NCI-H226 (cell line): Measurements from ENCODE around the gene ADH1A.
A peak's percentile ranks its signal among the peaks of the same experiment; 100 is the strongest.
"Not testable (repeated sequence)": the region's sequence is repeated elsewhere in the genome, so short reads cannot be mapped to it uniquely, and the experiment has no call there.

ENCODE experiments used
- DNase-seq: peaks from one replicate; pipeline ENCODE4 v3.0.0-alpha.2; 2015

Gene ADH1A

DNA sequence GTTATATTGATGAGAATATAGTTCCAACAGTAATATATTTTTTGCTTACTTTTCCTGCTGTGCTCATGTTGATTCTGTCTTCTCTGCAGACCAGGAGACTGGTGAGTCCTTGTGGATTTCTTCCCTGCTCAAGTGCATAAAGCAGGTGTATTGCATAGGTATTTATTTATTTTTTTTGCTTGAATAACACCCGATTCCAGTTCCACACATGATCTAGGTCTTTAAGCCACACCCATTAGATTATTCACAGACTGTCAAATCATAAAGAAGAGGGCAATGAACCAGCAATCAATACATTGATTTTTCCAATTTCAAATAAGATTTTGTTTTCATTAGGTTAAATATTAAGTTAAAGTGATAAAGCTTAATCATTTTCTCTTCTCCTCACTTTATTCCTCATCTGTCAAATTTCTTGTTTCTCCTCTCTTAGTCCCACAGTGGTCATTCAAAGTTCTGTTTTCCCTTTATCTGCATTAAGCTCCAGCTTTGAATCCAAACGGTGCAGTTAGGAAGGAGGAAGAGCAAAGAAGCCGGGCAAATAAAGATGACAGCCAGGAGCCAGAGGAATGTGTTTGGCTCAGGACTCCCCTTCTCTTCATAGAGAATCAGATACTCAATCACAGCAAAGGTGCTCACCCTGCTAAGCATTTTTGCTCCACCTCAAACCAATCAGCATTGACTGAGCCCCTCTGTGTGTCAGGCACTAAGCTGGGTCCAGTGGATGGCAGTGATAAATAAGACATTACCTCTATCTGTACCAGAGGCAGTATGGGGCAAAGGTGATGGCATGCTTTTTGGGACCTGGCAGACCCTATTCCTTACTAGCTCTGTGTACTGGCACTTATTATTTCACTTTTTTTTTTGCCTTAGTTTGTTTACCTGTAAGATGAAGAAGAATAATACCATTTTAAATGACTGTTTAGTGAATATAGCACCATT lies at the start of gene ADH1A:
TSS of gene ADH1A (minus strand) at position 138 of the 939 bp plus-strand sequence. CDS start at position 67, 71 bp downstream.
- DNase-seq: no peak

- DNase-seq: no peak
Observed at GRCh38 chr4:99339172-99339571, 48.4 kb upstream of the ADH1A start.

GRCh38 chr4:99336553-99336952 lies 45.8 kb upstream of the ADH1A start:
- DNase-seq: no peak

DNA sequence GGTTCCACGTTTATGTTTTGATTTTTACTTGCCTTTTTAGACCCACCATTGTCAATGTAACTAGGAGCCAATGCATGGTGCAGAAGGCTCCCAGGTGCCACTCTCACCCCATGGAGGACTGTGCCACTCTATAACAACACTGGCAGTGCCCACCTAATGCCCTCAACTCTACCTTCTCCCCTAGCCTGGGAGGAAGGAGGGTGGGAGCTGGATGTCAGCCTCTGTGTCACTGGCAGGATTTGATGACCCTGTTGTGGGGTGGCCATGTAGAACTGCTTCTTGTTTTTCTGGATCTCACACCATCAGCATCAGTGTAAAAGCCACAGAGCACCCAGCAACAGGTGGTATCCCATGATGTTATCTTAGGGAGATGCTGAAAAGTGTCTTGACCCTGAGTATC lies 44.1 kb upstream of the ADH1A start:
- no peak for DNase-seq

GRCh38 chr4:99330648-99331047 lies 39.9 kb upstream of the ADH1A start:
- no peak for DNase-seq

DNA sequence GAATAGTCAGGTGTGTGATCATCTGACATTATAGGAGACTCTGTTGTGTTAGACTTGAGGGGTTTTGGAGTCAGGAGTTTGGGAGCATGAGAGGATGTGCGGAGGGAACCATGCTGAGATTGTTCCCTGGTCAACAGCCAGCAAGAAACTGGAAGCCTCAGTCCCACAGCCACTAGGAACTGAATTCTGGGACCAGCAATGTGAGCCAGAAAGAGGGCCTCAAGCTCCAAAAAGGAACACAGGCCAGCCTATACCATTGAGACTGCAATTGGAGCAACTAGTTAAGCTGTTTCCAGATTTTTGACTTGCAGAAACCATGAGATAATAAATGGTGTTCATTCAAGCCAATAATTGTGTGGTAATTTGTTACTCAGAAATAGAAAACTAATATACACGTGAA lies 39.1 kb upstream of the ADH1A start:
- DNase-seq: no peak

- DNase-seq: no peak
Observed at GRCh38 chr4:99324979-99325378, 34.2 kb upstream of the ADH1A start.

GRCh38 chr4:99324361-99324760 lies 33.6 kb upstream of the ADH1A start:
- no peak for DNase-seq

DNA sequence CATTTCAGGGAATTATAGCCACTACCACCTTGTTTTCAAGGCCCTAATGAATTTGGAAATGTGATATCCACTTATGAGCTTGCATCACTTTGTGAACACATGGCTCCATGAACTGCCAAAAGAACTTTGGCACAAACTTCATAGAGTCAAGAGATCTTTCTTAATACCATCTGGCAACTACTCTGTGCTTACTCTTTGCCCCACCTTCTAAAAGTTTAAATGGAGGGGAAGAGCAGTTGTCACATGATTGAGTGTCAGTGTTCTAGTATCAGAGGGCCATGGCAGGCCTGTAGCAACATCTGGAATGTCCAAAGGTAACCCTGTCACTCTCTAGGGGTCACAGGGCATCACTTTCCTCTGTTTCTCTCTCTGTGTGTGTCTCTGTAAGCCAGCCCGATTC lies 33.0 kb upstream of the ADH1A start:
- DNase-seq: no peak

GRCh38 chr4:99321241-99322191 lies 30.7 kb upstream of the ADH1A start, which contains the start of gene ADH1B:
Gene ADH1B, minus strand, starts transcription at chr4:99321401. Its CDS starts 70 bp downstream, at chr4:99321331.
- no peak for DNase-seq

DNA sequence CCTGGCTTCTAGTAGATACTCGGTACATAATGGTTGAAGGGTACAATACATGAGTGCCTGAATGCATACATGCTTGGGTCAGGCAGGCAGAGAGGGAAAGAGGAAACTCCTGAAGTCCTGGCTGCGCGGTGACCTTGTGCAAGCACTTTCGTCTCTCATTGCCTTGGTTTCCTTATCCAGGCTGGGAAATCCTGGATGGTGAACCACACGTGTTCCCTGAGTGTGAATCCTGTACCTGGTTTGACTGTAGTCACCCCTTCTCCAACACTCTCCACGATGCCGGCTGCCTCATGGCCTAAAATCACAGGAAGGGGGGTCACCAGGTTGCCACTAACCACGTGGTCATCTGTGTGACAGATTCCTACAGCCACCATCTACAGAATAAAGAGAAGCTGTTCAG lies 27.0 kb upstream of the ADH1A start:
- not testable (repeated sequence) for DNase-seq

- DNase-seq: no peak
Observed at GRCh38 chr4:99317354-99317753, 26.6 kb upstream of the ADH1A start.

GRCh38 chr4:99315839-99316238 lies 25.1 kb upstream of the ADH1A start:
- DNase-seq: no peak

DNA sequence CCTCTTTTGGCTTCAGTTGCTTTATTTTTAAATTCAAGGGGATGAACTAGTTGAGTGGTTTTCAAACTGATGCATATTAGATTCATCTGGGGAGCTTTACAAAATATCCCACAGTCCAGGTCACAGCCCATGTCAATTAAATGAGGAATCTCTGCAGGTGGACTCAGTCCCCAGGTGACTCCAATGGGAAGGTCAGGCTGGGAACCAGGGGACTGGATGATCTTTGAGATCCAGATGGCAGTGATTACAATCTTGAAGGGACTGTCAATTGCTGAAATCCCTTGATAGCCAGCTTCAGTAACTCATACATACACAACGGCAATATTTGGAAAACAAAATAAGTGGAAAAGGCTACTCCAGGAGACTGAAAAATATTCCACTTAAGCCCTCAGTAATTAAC lies 23.4 kb upstream of the ADH1A start:
- no peak for DNase-seq

GRCh38 chr4:99310389-99310788 lies 19.6 kb upstream of the ADH1A start:
- DNase-seq: no peak

GRCh38 chr4:99305638-99306400 lies 15.0 kb upstream of the ADH1A start:
- DNase-seq: no peak

GRCh38 chr4:99301376-99302164 lies 10.8 kb upstream of the ADH1A start:
- no peak for DNase-seq

GRCh38 chr4:99300934-99301333 lies 10.1 kb upstream of the ADH1A start:
- DNase-seq: peak; percentile 65

DNA sequence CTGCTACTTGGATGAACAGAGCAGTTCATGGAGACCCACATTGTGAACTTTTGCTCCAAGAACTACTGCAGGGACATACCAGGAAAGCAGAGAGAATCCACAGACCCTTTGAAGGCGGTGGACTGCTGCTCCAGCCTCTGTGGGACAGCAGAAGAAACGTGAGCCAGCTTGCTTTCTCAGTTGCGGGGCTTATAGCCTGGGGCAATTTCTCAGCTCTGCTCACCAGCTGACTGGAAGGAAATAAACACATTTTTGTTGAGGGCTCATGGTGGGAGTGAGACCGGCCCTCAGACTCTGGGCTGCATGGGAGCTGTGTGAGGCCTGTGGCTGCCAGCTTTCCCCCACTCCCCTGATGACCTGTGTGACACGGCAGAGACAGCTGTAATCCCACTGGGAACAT lies 2.6 kb upstream of the ADH1A start:
- no peak for DNase-seq

DNA sequence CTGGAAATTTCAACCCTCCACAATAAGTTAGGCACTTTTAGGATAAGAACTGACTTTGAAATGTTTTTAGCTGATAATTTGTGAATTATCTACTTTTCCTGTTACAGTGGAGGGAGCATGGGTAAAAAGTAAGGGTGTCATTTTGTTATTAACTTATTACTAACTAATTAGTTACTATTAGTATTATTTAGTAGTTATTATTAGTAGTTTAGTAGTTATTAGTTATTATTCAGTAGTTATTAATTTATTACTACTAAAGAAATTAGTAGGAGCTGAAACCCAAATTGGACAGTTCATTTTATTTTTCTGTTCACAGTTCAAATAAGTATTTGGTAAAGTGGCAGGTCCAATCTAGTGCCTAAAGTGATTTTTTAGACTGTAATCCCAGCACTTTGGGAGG lies 5.4 kb downstream of the ADH1A start:
- DNase-seq: no peak

DNA sequence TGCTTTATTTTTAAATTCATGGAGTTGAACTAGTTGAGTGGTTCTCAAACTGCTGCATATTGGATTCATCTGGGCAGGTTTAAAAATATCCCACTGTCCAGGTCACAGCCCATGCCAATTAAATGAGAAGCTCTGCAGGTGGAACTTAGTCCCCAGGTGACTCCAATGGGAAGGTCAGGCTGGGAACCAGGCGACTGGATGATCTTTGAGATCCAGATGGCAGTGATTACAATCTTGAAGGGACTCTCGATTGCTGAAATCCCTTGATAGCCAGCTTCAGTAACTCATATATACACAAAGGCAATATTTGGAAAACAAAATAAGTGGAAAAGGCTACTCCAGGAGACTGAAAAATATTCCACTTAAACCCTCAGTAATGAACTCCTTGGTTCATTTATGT lies 8.1 kb downstream of the ADH1A start:
- DNase-seq: no peak

- no peak for DNase-seq
Observed at GRCh38 chr4:99281261-99281660, 9.5 kb downstream of the ADH1A start.
